Naive thymus-derived CD4-positive, alpha-beta T cell (primary cell): ENCODE results near the gene SDHAF3. TPM values are rescaled to one million over a fixed set of nuclear protein-coding genes. Genes with fewer than 3 reads are reported as not detected.

Experiments
- ATAC-seq: fragments of 150-1000 bp; cut with Tn5 transposase; 2 replicates; pipeline ENCODE4 v1.10.0; 2021; ENCODE audit warnings: mild to moderate bottlenecking, moderate library complexity
- CTCF ChIA-PET: fragments of 350-600 bp; sonication (Branson Sonifier 250); formaldehyde crosslinking; loops from one replicate; lab custom pipeline; 2021; ENCODE audit warnings: antibody characterized with exemption; lab: Charles Lee
- POLR2A ChIA-PET: fragments of 350-600 bp; sonication (Branson Sonifier 250); formaldehyde crosslinking; loops from one replicate; lab custom pipeline; 2021; ENCODE audit warnings: antibody characterized with exemption, inconsistent platforms; lab: Charles Lee
- DNase-seq, 9 donors: peaks; one replicate each; pipeline versions ENCODE4 v3.0.0 to v3.0.0-alpha.2; 2020 to 2022; ENCODE audit warnings: mixed read lengths in 1 of 9
- H3K27ac ChIP-seq: one replicate; pipeline ENCODE4 v1.7.0; 2013; ENCODE audit warnings: mild to moderate bottlenecking, low read depth, low read length, moderate library complexity
- H3K27me3 ChIP-seq, 2 donors: one replicate each; pipeline ENCODE4 v1.7.0; 2013; ENCODE audit warnings: low read length in 2 of 2, mild to moderate bottlenecking in 2 of 2, moderate library complexity in 2 of 2; ENCODE audit not compliant: control insufficient read depth in 2 of 2, insufficient read depth in 2 of 2
- H3K36me3 ChIP-seq, 3 experiments: 1 replicate in 2 of 3; 2 replicates in 1 of 3; pipeline ENCODE4 v1.7.0; 2013; ENCODE audit warnings: low read length in 3 of 3, mild to moderate bottlenecking in 3 of 3, moderate library complexity in 1 of 3; ENCODE audit not compliant: insufficient read depth in 3 of 3, control insufficient read depth in 2 of 3
- H3K4me1 ChIP-seq, 2 donors: one replicate each; pipeline ENCODE4 v1.7.0; 2013; ENCODE audit warnings: low read length in 2 of 2, mild to moderate bottlenecking in 2 of 2, moderate library complexity in 1 of 2; ENCODE audit not compliant: control insufficient read depth in 2 of 2, insufficient read depth in 2 of 2
- H3K4me3 ChIP-seq: 2 replicates; pipeline ENCODE4 v1.7.0; 2013; ENCODE audit warnings: mild to moderate bottlenecking, low read length
- H3K9me3 ChIP-seq, 3 experiments: 1 replicate in 2 of 3; 2 replicates in 1 of 3; pipeline ENCODE4 v1.7.0; 2013; ENCODE audit warnings: low read length in 3 of 3; ENCODE audit not compliant: control insufficient read depth in 2 of 3
- H3K27ac Mint-ChIP-seq, 9 donors: one replicate each; pipeline ENCODE4 v1.8.0; 2020 to 2022; ENCODE audit warnings: mixed read lengths in 9 of 9, mild to moderate bottlenecking in 8 of 9, moderate library complexity in 5 of 9, inconsistent platforms in 2 of 9
- H3K27me3 Mint-ChIP-seq, 5 donors: one replicate each; pipeline ENCODE4 v1.8.0; 2021 to 2022; ENCODE audit warnings: mixed read lengths in 5 of 5, mild to moderate bottlenecking in 1 of 5
- H3K36me3 Mint-ChIP-seq, 5 donors: one replicate each; pipeline ENCODE4 v1.8.0; 2020 to 2022; ENCODE audit warnings: mixed read lengths in 5 of 5, mild to moderate bottlenecking in 3 of 5, inconsistent platforms in 1 of 5
- H3K4me1 Mint-ChIP-seq, 7 donors: one replicate each; pipeline ENCODE4 v1.8.0; 2020 to 2022; ENCODE audit warnings: mixed read lengths in 7 of 7, mild to moderate bottlenecking in 3 of 7, inconsistent platforms in 1 of 7
- H3K4me3 Mint-ChIP-seq, 10 donors: one replicate each; pipeline ENCODE4 v1.8.0; 2020 to 2022; ENCODE audit warnings: mild to moderate bottlenecking in 10 of 10, mixed read lengths in 10 of 10, moderate library complexity in 6 of 10, inconsistent platforms in 2 of 10
- H3K9me3 Mint-ChIP-seq, 11 donors: one replicate each; pipeline ENCODE4 v1.8.0; 2020 to 2022; ENCODE audit warnings: mixed read lengths in 11 of 11, mild to moderate bottlenecking in 4 of 11, inconsistent platforms in 1 of 11, moderate library complexity in 1 of 11
- intact Hi-C, 2 donors: fragments of 100-400 bp; cut with micrococcal nuclease; formaldehyde crosslinking; loops; one replicate each; pipeline ENCODE4 v1.15.1; 2023
- polyA plus RNA-seq, 2 donors: library from polyadenylated mRNA; unstranded; fragments of 300-500 nt; fragmentation: Illumina TruSeq; gene quantifications; one replicate each; pipeline ENCODE4 v1.2.3, GENCODE V29; 2021
- total RNA-seq, 6 experiments: library from RNA in 5 of 6; stranded (reverse) in 5 of 6; gene quantifications; 1 replicate in 5 of 6; 2 replicates in 1 of 6; pipeline ENCODE4 v1.2.3 and lab custom pipeline; 2021 to 2026

Gene SDHAF3
- total and polyA plus RNA-seq, 7 experiments from 2014 or later: 8.4 to 67.8 (median 14.4) TPM

DNA sequence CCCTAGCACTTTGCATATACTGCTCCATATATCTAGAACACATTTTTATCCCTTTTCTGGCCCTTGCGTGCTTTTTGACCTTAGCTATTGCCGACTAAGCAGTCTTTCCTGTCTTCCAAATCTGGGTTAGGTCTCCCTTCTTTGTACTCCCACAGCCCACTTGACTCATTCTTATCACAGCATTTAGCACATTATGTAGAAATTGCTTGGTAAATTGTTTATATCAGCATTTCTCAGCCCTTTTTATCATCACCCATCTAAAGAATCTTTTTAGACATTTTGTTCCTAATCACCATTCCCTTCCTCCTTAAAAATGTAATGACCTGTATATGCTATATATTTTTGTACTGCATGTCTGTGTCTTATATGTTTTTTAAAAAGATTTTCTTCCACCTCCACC lies 101.7 kb downstream of the SDHAF3 start:
- Mint-ChIP-seq H3K27ac (no peak overlapping the region), H3K9me3 (peaks cover 0 to 17% (median 7%) of the 10 kb centered on the region in 11 donors), H3K27me3 (peaks cover 2 to 34% (median 30%) of the 10 kb centered on the region in 5 donors), H3K36me3 (peaks cover 0 to 5% (median 0%) of the 10 kb centered on the region in 5 donors), H3K4me1 (no peaks in the 10 kb centered on the region), H3K4me3 (no peak overlapping the region)
- Histone ChIP-seq H3K4me3 (no peak overlapping the region), H3K9me3 (no peaks in the 10 kb centered on the region), H3K36me3 (no peaks in the 10 kb centered on the region), H3K4me1 (no peaks in the 10 kb centered on the region), H3K27ac (no peak overlapping the region), H3K27me3 (peaks cover 0 to 4% of the 10 kb centered on the region in 2 donors)
- ChIA-PET CTCF (no interaction called here), POLR2A (no interaction called here)
- ATAC-seq (no peak), DNase-seq (no peak)
- intact Hi-C loops: no loop called here

DNA sequence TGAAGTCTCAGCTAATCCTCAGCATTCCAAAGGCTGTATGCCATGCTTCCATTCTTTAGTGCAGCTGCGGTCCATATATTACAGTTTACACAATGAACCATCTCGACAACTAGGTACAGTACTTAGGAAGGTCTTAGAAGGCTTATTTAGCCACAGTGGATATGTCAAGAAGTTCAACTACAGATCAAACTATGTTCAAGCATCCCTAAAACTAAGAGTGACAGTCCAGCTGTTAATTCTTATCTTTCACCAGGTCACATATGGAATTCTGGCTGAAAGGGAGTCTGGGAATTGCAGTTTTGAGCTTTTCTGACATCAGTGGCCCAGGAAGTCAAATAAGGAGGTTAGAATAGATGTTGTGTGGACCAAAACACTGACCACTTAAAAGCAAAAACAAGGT lies 106.8 kb downstream of the SDHAF3 start:
- H3K4me3 ChIP-seq: no peak overlapping the region
- CTCF ChIA-PET: no interaction called here
- no peak overlapping the region for H3K27ac ChIP-seq
- H3K4me1 ChIP-seq: no peaks in the 10 kb centered on the region
- Mint-ChIP-seq H3K9me3 (peaks cover 0 to 6% (median 0%) of the 10 kb centered on the region in 11 donors), H3K27ac (no peak overlapping the region), H3K36me3 (no peaks in the 10 kb centered on the region), H3K4me3 (no peak overlapping the region), H3K27me3 (peaks cover 2 to 22% (median 21%) of the 10 kb centered on the region in 5 donors), H3K4me1 (no peaks in the 10 kb centered on the region)
- POLR2A ChIA-PET: no interaction called here
- intact Hi-C loops: no loop called here
- H3K27me3 ChIP-seq: no peaks in the 10 kb centered on the region
- ATAC-seq (no peak), DNase-seq (no peak)
- H3K9me3 ChIP-seq: no peaks in the 10 kb centered on the region
- no peaks in the 10 kb centered on the region for H3K36me3 ChIP-seq

DNA sequence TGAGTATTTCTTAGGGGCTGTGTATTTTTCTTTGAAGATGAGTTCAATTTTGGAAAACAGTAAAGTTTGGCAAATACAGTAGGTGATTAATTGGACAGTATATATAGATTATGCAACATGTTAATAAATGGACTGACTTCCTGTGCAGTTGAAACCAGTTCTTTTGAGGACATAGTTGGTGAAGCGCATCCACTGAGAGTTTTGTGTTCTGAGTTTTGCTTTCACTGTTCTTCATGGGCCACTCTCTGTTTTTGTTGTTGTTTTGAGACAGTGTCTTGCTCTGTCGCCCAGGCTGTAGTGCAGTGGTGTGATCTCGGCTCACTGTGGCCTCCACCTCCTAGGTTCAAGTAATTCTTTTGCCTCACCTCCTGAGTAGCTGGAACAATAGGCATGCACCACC lies 109.0 kb downstream of the SDHAF3 start:
- Histone ChIP-seq H3K27me3 (no peaks in the 10 kb centered on the region), H3K4me3 (no peak overlapping the region), H3K9me3 (no peaks in the 10 kb centered on the region), H3K36me3 (no peaks in the 10 kb centered on the region), H3K4me1 (no peaks in the 10 kb centered on the region), H3K27ac (no peak overlapping the region)
- ATAC-seq (no peak), DNase-seq (no peak)
- no peak overlapping the region for H3K27ac Mint-ChIP-seq
- CTCF ChIA-PET: no interaction called here
- intact Hi-C loops: no loop called here
- H3K4me1 Mint-ChIP-seq: no peaks in the 10 kb centered on the region
- no peak overlapping the region for H3K4me3 Mint-ChIP-seq
- POLR2A ChIA-PET: no interaction called here
- no peaks in the 10 kb centered on the region for H3K36me3 Mint-ChIP-seq
- peaks cover 0 to 4% (median 0%) of the 10 kb centered on the region in 11 donors for H3K9me3 Mint-ChIP-seq
- peaks cover 0 to 25% (median 14%) of the 10 kb centered on the region in 5 donors for H3K27me3 Mint-ChIP-seq

Other genes with a start within 250 kb of the SDHAF3 start
- not detected for gene DLX6, start 112.1 kb upstream of the SDHAF3 start, total RNA-seq
- gene DLX6, start 112.1 kb upstream of the SDHAF3 start, polyA plus RNA-seq: not detected
- not detected for gene DLX5, start 92.9 kb upstream of the SDHAF3 start, total RNA-seq
- not detected for gene DLX5, start 92.9 kb upstream of the SDHAF3 start, polyA plus RNA-seq